Nucleus accumbens (tissue), 56 donors: ENCODE measurements around the gene SEC14L6.
"Not testable (repeated sequence)": the region's sequence is repeated elsewhere in the genome, so short reads cannot be mapped to it uniquely, and the experiment has no call there.

Experiments used
- DNase-seq, 56 donors: peaks; one replicate each; lab custom pipeline; 2025; lab: John Stamatoyannopoulos, UW

The SEC14L6 gene

GRCh38 chr22:30546616-30547015 lies at the start of gene SEC14L6:
SEC14L6 (minus strand) TSS chr22:30546741; CDS start chr22:30546682, 59 bp downstream.
- no peak for DNase-seq

DNA sequence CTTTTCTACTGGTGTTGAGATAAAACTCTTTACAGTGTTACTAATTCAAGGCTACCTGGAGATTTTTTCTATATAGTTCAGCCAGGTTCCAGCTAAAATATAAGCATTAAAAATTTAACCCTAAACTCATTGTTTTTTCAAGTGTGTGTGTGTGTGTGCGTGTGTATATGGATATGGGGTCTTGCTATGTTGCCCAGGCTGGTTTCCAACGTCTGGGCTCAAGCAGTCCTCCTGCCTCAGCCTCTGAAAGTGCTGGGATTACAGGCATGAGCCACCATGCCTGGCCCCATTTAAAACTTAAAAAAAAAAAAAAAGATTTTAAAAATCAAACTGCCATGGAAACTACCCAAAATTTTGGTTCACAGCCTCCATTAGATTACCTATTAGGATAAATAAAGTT lies 49.7 kb upstream of the SEC14L6 start:
- no peak for DNase-seq

DNA sequence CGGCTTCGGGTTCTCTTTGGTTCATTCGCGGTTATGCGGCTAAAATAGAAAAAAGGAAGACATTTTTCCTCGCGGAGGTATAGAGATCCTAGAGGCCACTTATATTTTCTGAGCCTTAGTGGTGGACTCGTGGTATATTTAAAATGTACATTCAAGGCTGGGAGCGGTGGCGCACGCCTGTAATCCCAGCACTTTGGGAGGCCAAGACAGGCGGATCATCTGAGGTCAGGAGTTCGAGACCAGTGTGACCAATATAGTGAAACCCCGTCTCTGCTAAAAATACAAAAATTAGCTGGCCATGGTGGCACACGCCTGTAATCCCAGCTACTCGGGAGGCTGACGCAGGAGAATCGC lies 45.8 kb upstream of the SEC14L6 start:
- DNase-seq = not testable (repeated sequence)

- DNase-seq = peak; percentile 53 to 97 (median 91)
These were observed 45.2 kb upstream of the SEC14L6 start, which contains the start of gene PES1 for GRCh38 chr22:30591588-30592359. PES1 (minus strand) TSS chr22:30591910; CDS start chr22:30591833, 77 bp downstream.

- no peak for DNase-seq
These were observed 44.6 kb upstream of the SEC14L6 start for GRCh38 chr22:30591191-30591587.

DNA sequence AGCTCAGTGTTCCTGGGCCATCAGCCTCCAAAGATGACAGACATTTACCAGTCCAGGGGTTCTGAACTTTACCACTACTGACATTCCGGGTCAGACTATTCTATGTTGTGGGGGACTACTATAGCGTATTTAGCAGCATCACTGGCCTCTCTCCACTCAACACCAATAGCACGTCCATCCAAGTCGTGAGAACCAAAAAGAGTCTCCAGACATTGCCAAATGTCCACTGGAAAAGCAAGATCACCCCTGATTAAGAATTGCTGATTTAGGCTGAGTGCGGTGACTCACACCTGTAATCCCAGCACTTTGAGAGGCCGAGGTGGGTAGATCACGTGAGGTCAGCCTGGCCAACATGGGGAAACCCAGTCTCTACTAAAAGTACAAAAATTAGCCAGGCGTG lies 39.9 kb upstream of the SEC14L6 start:
- no peak for DNase-seq

DNA sequence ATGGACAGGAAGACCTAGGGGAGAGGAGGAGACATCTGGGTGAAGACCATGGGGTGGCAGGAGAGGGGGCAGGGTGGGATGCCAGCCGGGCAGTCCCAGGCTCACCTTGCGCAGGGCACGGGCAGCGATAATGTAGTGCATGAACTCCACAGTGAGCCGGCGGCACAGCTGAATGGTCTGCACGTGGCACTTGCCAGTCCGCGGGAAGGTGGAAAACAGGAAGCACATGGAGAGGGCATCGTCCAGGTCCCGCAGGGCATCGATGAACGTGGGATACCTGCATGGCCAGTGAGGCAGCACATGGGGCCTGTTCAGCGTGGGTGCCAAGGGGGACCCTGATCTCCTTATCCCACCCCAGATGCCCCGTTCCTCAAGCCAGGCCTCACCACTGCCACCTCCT lies 37.9 kb upstream of the SEC14L6 start:
- DNase-seq = no peak

DNA sequence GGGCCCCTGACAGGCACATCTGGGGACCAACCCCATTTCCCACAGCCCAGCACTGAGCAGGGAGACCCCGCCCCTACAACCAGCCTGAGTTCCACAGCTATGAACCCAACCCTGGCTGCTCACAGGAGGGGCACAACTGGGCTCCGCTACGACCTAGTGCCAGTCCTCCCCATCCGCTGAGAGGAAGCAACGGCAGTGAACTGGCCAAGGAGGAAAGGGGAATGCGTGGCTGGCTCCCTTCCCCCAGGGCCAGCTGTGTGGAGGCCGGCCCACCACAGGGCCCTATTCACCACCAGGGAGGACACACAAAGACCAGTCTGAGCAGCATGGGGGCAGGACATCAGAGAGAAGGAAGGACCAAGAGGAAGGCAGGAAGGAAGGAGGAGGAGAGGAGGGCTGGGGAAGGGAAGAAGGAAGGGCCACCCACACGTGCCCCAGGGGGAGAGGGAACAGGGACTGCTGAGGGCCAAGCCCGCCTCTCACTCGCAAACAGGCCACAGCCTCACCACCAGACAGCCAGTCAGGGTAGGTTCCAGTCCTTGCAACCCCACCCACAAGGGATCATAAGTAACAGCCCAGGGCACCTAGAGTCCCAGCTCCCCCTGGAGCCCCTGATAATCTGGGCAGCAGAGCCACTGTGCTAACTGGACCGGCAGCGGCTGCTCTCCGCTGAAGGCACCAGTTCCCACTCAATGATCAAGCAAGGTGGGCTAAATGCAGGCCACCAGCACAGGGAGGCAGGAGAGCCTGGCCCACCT lies 36.4 kb upstream of the SEC14L6 start:
- peak in 43 of 56 donors; percentile 5 to 72 (median 39) for DNase-seq

DNA sequence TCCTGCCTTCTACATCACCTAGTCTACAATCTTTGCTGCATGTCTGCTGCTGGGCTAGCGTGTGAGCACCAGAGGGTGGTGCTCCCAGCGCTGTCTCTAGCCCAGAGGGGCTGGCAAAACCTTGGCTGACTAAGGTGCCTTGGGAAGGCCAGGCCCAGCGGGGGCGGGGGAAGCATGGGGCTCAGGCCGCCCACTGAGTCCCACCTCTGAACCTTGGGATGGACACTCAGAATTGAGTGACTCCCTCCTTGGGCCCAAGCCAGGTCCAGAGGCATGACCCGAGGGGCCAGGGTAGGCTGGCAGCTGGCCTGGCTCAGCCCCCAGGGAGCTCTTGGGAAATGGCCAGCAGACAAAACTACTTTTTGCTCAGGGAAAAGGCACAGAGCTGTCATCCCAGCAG lies 35.5 kb upstream of the SEC14L6 start:
- DNase-seq = no peak

GRCh38 chr22:30580896-30581295 lies 34.4 kb upstream of the SEC14L6 start:
- DNase-seq = no peak

- DNase-seq = no peak
These were observed 31.9 kb upstream of the SEC14L6 start for GRCh38 chr22:30578481-30578880.

- peak in 6 of 56 donors; percentile 19 to 47 (median 25) for DNase-seq
These were observed 29.3 kb upstream of the SEC14L6 start for GRCh38 chr22:30575859-30576258.

- peak in 39 of 56 donors; percentile 29 to 78 (median 62) for DNase-seq
These were observed 28.6 kb upstream of the SEC14L6 start for GRCh38 chr22:30574997-30575671.

GRCh38 chr22:30574095-30574981 lies 27.8 kb upstream of the SEC14L6 start, which contains the start of gene GAL3ST1:
GAL3ST1 (minus strand) TSS chr22:30574665; CDS start chr22:30557392, 17,273 bp downstream.
- peak in 54 of 56 donors; percentile 38 to 91 (median 80) for DNase-seq

DNA sequence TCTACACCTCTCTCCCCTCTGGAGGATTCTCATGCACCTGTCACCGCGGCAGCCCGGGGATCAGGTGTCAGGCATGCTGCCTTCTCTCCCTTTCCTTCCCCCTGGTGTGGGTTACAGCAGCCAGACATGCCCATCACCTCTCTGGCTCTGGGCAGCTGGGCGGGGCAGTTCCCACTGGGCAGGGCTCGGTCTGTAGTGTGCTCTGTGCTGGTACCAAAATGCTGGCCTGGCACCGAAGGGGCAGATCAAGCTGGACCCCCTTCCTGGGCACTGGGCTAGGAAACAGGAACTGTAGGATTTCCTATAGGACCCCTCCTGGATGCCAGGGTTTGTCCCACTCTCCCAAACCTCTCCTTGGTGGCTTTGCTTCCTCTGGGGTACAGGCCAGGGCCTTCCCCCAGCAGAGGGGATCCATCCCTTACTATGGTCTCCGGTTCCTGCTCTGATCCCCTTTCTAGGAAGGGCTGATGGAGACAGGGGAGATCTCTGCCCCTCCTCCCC lies 27.1 kb upstream of the SEC14L6 start:
- DNase-seq = peak in 19 of 56 donors; percentile 21 to 60 (median 34)

GRCh38 chr22:30572840-30573593 lies 26.5 kb upstream of the SEC14L6 start:
- peak in 51 of 56 donors; percentile 7 to 76 (median 53) for DNase-seq

DNA sequence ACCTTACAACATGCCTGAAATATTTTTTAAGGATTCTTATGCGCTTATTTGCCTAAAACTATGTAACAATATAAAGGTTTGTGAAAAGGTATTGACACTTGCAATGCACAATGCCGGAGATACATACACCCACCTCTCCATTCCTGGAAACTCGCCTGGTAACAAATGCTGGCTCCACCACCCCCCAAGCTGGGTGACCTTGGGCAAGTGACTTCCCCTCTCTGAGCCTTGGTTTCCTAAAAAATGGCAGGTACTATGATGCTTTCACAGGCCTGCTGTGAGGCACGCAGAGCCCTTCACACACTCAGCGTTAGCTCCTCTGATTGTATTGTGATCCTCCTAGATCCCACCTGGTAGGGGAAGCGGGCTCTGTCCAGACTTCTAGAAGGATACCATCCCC lies 25.7 kb upstream of the SEC14L6 start:
- DNase-seq = no peak

GRCh38 chr22:30569674-30570202 lies 23.2 kb upstream of the SEC14L6 start:
- DNase-seq = no peak
